H9 (cell line): ENCODE data around the gene TYSND1. TPM values are rescaled to one million over a fixed set of nuclear protein-coding genes. Genes with fewer than 3 reads are reported as not detected.

Experiments
- DNase-seq: peaks from one replicate; pipeline ENCODE4 v3.0.0-alpha.2; 2017
- H2AFZ ChIP-seq: one replicate; pipeline ENCODE4 v1.6.1; 2013; ENCODE audit warnings: mild to moderate bottlenecking, low read length, control low read depth, moderate library complexity
- H2AK5ac ChIP-seq: 2 replicates; pipeline ENCODE4 v1.6.1; 2013; ENCODE audit warnings: low read length, control low read depth, mixed read lengths; ENCODE audit not compliant: insufficient read length
- H2BK120ac ChIP-seq: one replicate; pipeline ENCODE4 v1.6.1; 2013; ENCODE audit warnings: low read depth, mild to moderate bottlenecking, low read length, control low read depth, inconsistent platforms; ENCODE audit not compliant: poor library complexity, severe bottlenecking
- H2BK12ac ChIP-seq: 2 replicates; pipeline ENCODE4 v1.6.1; 2013; ENCODE audit warnings: low read length, control low read depth, mixed read lengths, low read depth; ENCODE audit not compliant: insufficient read length
- H2BK15ac ChIP-seq: 2 replicates; pipeline ENCODE4 v1.6.1; 2013; ENCODE audit warnings: low read depth, low read length, control low read depth
- H2BK20ac ChIP-seq: one replicate; pipeline ENCODE4 v1.6.1; 2013; ENCODE audit warnings: low read depth, mild to moderate bottlenecking, low read length, control low read depth, inconsistent platforms; ENCODE audit not compliant: poor library complexity, severe bottlenecking
- H2BK5ac ChIP-seq: 2 replicates; pipeline ENCODE4 v1.6.1; 2013; ENCODE audit warnings: low read length, control low read depth, mixed read lengths; ENCODE audit not compliant: insufficient read length
- H3K14ac ChIP-seq: 2 replicates; pipeline ENCODE4 v1.6.1; 2013; ENCODE audit warnings: low read length, control low read depth; ENCODE audit not compliant: insufficient read depth
- H3K18ac ChIP-seq: 2 replicates; pipeline ENCODE4 v1.6.1; 2013; ENCODE audit warnings: low read depth, mild to moderate bottlenecking, mixed read lengths, low read length, control low read depth; ENCODE audit not compliant: insufficient read length
- H3K23ac ChIP-seq: 2 replicates; pipeline ENCODE4 v1.6.1; 2013; ENCODE audit warnings: low read length, control low read depth, mixed read lengths, low read depth; ENCODE audit not compliant: insufficient read length
- H3K23me2 ChIP-seq: 2 replicates; pipeline ENCODE4 v1.6.1; 2013; ENCODE audit warnings: low read depth, mild to moderate bottlenecking, mixed read lengths, low read length, control low read depth; ENCODE audit not compliant: insufficient read length, poor library complexity, severe bottlenecking
- H3K27ac ChIP-seq: 2 replicates; pipeline ENCODE4 v1.5.1; 2013; ENCODE audit warnings: low read length, control low read depth, mixed read lengths, low read depth; ENCODE audit not compliant: insufficient read length
- H3K27me3 ChIP-seq: 2 replicates; pipeline ENCODE4 v1.6.1; 2013; ENCODE audit warnings: low read length, control low read depth, inconsistent platforms; ENCODE audit not compliant: insufficient read depth
- H3K4ac ChIP-seq: 2 replicates; pipeline ENCODE4 v1.6.1; 2013; ENCODE audit warnings: low read depth, mild to moderate bottlenecking, control low read depth, inconsistent platforms, low read length, moderate library complexity
- H3K4me1 ChIP-seq: 2 replicates; pipeline ENCODE4 v1.6.1; 2013; ENCODE audit warnings: low read length, control low read depth, inconsistent platforms; ENCODE audit not compliant: insufficient read depth
- H3K4me2 ChIP-seq: 2 replicates; pipeline ENCODE4 v1.6.1; 2013; ENCODE audit warnings: low read length, control low read depth, mixed read lengths; ENCODE audit not compliant: insufficient read length, insufficient read depth
- H3K56ac ChIP-seq: 2 replicates; pipeline ENCODE4 v1.6.1; 2013; ENCODE audit warnings: low read depth, mild to moderate bottlenecking, mixed read lengths, low read length, control low read depth; ENCODE audit not compliant: insufficient read length
- H3K79me1 ChIP-seq: 2 replicates; pipeline ENCODE4 v1.6.1; 2013; ENCODE audit warnings: low read depth, mild to moderate bottlenecking, moderate library complexity, low read length, control low read depth, inconsistent platforms; ENCODE audit not compliant: insufficient read depth, poor library complexity, severe bottlenecking
- H3K79me2 ChIP-seq: 2 replicates; pipeline ENCODE4 v1.6.1; 2013; ENCODE audit warnings: low read length, control low read depth, inconsistent platforms; ENCODE audit not compliant: insufficient read depth
- H3K9ac ChIP-seq: 2 replicates; pipeline ENCODE4 v1.6.1; 2013; ENCODE audit warnings: low read length, control low read depth, mixed read lengths; ENCODE audit not compliant: insufficient read length; ENCODE audit errors: extremely low read depth
- H3K9me3 ChIP-seq: one replicate; pipeline ENCODE4 v1.6.1; 2013; ENCODE audit warnings: low read depth, low read length, inconsistent platforms; ENCODE audit not compliant: control insufficient read depth
- H3T11ph ChIP-seq: one replicate; pipeline ENCODE4 v1.6.1; 2013; ENCODE audit warnings: mild to moderate bottlenecking, low read length, control low read depth, inconsistent platforms
- H4K20me1 ChIP-seq: one replicate; pipeline ENCODE4 v1.6.1; 2013; ENCODE audit not compliant: control insufficient read depth, insufficient read length, insufficient read depth
- H4K5ac ChIP-seq: 2 replicates; pipeline ENCODE4 v1.6.1; 2013; ENCODE audit warnings: low read depth, mild to moderate bottlenecking, mixed read lengths, low read length, control low read depth; ENCODE audit not compliant: insufficient read length
- H4K8ac ChIP-seq: replicated peaks from 2 replicates; pipeline ENCODE4 v1.6.1; 2013; ENCODE audit warnings: low read length, control low read depth, mixed read lengths, low read depth; ENCODE audit not compliant: insufficient read length
- H4K91ac ChIP-seq: 2 replicates; pipeline ENCODE4 v1.6.1; 2013; ENCODE audit warnings: low read depth, mild to moderate bottlenecking, moderate library complexity, mixed read lengths, low read length, control low read depth; ENCODE audit not compliant: insufficient read length
- H3K27ac Mint-ChIP-seq, 3 experiments: 2 replicates in 2 of 3; 3 replicates in 1 of 3; pipeline ENCODE4 v1.8.0; 2020 to 2021; ENCODE audit warnings: mixed read lengths in 3 of 3, mild to moderate bottlenecking in 1 of 3, moderate library complexity in 1 of 3
- H3K27me3 Mint-ChIP-seq: 2 replicates; pipeline ENCODE4 v1.8.0; 2021; ENCODE audit warnings: low read depth, mild to moderate bottlenecking, moderate library complexity, mixed read lengths
- H3K36me3 Mint-ChIP-seq, 3 experiments: 2 replicates in 2 of 3; 3 replicates in 1 of 3; pipeline ENCODE4 v1.8.0; 2020 to 2021; ENCODE audit warnings: low read depth in 3 of 3, mixed read lengths in 3 of 3; ENCODE audit not compliant: insufficient read depth in 1 of 3
- H3K4me1 Mint-ChIP-seq, 2 experiments: 2 replicates each; pipeline ENCODE4 v1.8.0; 2020; ENCODE audit warnings: mixed read lengths in 2 of 2
- H3K4me3 Mint-ChIP-seq, 2 experiments: 2 replicates in 1 of 2; 3 replicates in 1 of 2; pipeline ENCODE4 v1.8.0; 2020 to 2021; ENCODE audit warnings: mild to moderate bottlenecking in 2 of 2, mixed read lengths in 2 of 2, moderate library complexity in 1 of 2
- H3K9me3 Mint-ChIP-seq, 2 experiments: 2 replicates in 1 of 2; 3 replicates in 1 of 2; pipeline ENCODE4 v1.8.0; 2020; ENCODE audit warnings: mild to moderate bottlenecking in 2 of 2, mixed read lengths in 2 of 2, moderate library complexity in 1 of 2
- WGBS: extraction: QIAGEN DNeasy Blood & Tissue Kit; methylation state at CpG from one replicate; pipeline ENCODE4 v1.1.7; 2013; ENCODE audit warnings: missing lambda C conversion rate, low lambda C conversion rate, mixed read lengths; ENCODE audit not compliant: insufficient read length; ENCODE audit errors: extremely low coverage; 5-methylcytosine and 5-hydroxymethylcytosine counted together
- total RNA-seq: library from RNA; stranded (reverse); gene quantifications from 2 replicates; pipeline ENCODE4 v1.2.1, GENCODE V29; 2021
- TF ChIP-seq, protein P1 (sequence below): fragments of 200-600 bp; sonication (generic); conservative IDR thresholded peaks from 3 replicates; pipeline ENCODE4 v1.8.0; 2021; ENCODE audit warnings: antibody characterized with exemption, mild to moderate bottlenecking

TYSND1 gene
- total RNA-seq, 1 experiment from 2014 or later: 12.8 TPM

- no peak overlapping the region for H2BK20ac ChIP-seq
- H2BK12ac ChIP-seq: no peak overlapping the region
- H3K27me3 ChIP-seq: no peaks in the 10 kb centered on the region
- H2AK5ac ChIP-seq: no peak overlapping the region
- no peak overlapping the region for H2BK5ac ChIP-seq
- Mint-ChIP-seq H3K27ac (0 out of 7 replicates have a peak overlapping the region, but pooled peaks of 1 of the 3 experiments have one; percentile 49), H3K4me3 (no peak overlapping the region), H3K36me3 (peaks cover 0 to 2% (median 0%) of the 10 kb centered on the region in 3 experiments; a peak in 3 of 7 replicates), H3K27me3 (peaks cover 3% of the 10 kb centered on the region), H3K4me1 (peaks cover 13 to 16% of the 10 kb centered on the region in 2 experiments; a peak in 3 of 4 replicates), H3K9me3 (no peaks in the 10 kb centered on the region)
- H3K9me3 ChIP-seq: no peaks in the 10 kb centered on the region
- H3K4me2 ChIP-seq: no peak overlapping the region
- no peak overlapping the region for H3K23ac ChIP-seq
- H3K9ac ChIP-seq: no peak overlapping the region
- H3K14ac ChIP-seq: no peak overlapping the region
- no peak overlapping the region for H2AFZ ChIP-seq
- H2BK15ac ChIP-seq: no peak overlapping the region
- no peak overlapping the region for H4K8ac ChIP-seq
- no peaks in the 10 kb centered on the region for H3K79me1 ChIP-seq
- H2BK120ac ChIP-seq: no peak overlapping the region
- no peak overlapping the region for H3K27ac ChIP-seq
- H4K5ac ChIP-seq: no peak overlapping the region
- DNase-seq: no peak
- no peak overlapping the region for H3K4ac ChIP-seq
- H3K79me2 ChIP-seq: no peaks in the 10 kb centered on the region
- no peaks in the 10 kb centered on the region for H4K20me1 ChIP-seq
- 0 out of 2 replicates have a peak, but pooled peaks cover 3% of the 10 kb centered on the region for H3K4me1 ChIP-seq
- H3K56ac ChIP-seq: no peak overlapping the region
- H3K23me2 ChIP-seq: peaks cover 3% of the 10 kb centered on the region
- H4K91ac ChIP-seq: no peak overlapping the region
- no CpG with 5 or more reads among the region's 5 CpGs for WGBS
- TF ChIP-seq, protein P1, sequence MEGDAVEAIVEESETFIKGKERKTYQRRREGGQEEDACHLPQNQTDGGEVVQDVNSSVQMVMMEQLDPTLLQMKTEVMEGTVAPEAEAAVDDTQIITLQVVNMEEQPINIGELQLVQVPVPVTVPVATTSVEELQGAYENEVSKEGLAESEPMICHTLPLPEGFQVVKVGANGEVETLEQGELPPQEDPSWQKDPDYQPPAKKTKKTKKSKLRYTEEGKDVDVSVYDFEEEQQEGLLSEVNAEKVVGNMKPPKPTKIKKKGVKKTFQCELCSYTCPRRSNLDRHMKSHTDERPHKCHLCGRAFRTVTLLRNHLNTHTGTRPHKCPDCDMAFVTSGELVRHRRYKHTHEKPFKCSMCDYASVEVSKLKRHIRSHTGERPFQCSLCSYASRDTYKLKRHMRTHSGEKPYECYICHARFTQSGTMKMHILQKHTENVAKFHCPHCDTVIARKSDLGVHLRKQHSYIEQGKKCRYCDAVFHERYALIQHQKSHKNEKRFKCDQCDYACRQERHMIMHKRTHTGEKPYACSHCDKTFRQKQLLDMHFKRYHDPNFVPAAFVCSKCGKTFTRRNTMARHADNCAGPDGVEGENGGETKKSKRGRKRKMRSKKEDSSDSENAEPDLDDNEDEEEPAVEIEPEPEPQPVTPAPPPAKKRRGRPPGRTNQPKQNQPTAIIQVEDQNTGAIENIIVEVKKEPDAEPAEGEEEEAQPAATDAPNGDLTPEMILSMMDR: no peak
- no peak overlapping the region for H3K18ac ChIP-seq
- no peak overlapping the region for H3T11ph ChIP-seq
Observed at GRCh38 chr10:70140297-70140696, 6.2 kb downstream of the TYSND1 start.
